ENCODE data around the gene STXBP1. TPM values are rescaled to one million over a fixed set of nuclear protein-coding genes. Genes with fewer than 3 reads are reported as not detected.

Gene STXBP1
- total and polyA plus RNA-seq, 2 of the 4 experiments (the other 2 are of a cell fraction), result 15.8 to 22.6 TPM

DNA sequence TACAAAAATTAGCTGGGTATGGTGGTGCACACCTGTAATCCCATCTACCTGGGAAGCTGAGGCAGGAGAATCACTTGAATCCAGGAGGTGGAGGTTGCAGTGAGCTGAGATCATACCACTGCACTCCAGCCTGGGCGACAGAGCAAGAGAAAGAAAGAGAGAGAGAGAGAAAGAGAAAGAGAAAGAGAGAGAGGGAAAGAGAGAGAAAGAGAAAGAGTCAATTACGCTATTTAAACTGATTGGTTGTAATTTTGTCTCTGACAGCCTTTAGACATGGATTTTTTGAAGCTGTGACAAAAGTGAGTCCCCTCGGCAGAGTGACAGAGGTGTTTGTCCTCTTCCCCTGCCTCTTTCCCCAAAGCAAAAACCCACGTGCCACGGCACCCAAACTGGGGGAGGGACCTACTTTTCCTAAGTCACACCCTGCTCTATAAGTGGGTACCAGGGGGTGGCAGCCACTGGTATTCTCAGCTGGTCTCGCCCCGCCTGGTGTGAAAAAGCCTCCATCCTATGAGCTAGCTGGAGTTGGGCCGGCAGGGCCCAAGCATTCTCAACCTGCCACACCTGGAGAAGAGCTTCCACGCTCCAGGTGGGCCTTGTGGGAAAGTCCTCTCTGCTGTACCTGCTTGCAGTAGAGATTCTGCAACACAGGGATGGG, 91.3 kb downstream of the STXBP1 start:
- Histone ChIP-seq H3K27ac (ENCODE audit: insufficient read depth, low read length) (no peak overlapping the region), H3K79me1 (ENCODE audit: low read depth in 1 of 2, low read length in 2 of 2) (no peaks in the 10 kb centered on the region), H3K9ac (ENCODE audit: low read depth, low read length) (no peak overlapping the region), H2BK120ac (ENCODE audit: low read depth, low read length) (no peak overlapping the region), H2BK5ac (ENCODE audit: low read depth, low read length, poor library complexity, severe bottlenecking) (no peak overlapping the region), H3K4ac (ENCODE audit: low read depth, low read length) (no peak overlapping the region), H3K14ac (replicated peaks; ENCODE audit: low read depth, low read length) (no peak overlapping the region), H4K8ac (ENCODE audit: low read depth in 2 of 2, low read length in 2 of 2) (no peak overlapping the region), H4K5ac (ENCODE audit: low read depth, low read length) (no peak overlapping the region), H2BK20ac (ENCODE audit: low read depth, low read length) (no peak overlapping the region), H3K27me3 (ENCODE audit: control insufficient read depth, insufficient read depth, low read length) (no peaks in the 10 kb centered on the region; the same call in 1 of the 2 replicates), H3K9me1 (ENCODE audit: insufficient read depth, low read length) (no peaks in the 10 kb centered on the region; the same call in none of the 2 replicates), H3K4me3 (ENCODE audit: insufficient read depth, low read depth, low read length) (no peak overlapping the region), H2AFZ (replicated peaks; ENCODE audit: low read length, poor library complexity) (no peak overlapping the region), H3K36me3 (ENCODE audit: control insufficient read depth, insufficient read depth, low read length) (no peaks in the 10 kb centered on the region), H2AK9ac (replicated peaks; ENCODE audit: low read depth, low read length, poor library complexity) (no peak overlapping the region), H3K4me2 (ENCODE audit: low read depth, low read length) (no peak overlapping the region), H4K91ac (ENCODE audit: insufficient read depth, low read depth, low read length) (no peak overlapping the region), H3K23ac (ENCODE audit: low read depth, low read length) (no peak overlapping the region), H3K4me1 (ENCODE audit: control insufficient read depth, insufficient read depth, low read length) (no peaks in the 10 kb centered on the region), H4K20me1 (ENCODE audit: insufficient read depth, low read length) (no peaks in the 10 kb centered on the region), H2BK15ac (ENCODE audit: low read depth, low read length) (no peak overlapping the region), H3K9me3 (ENCODE audit: control insufficient read depth, insufficient read depth, low read length) (no peaks in the 10 kb centered on the region), H3K18ac (ENCODE audit: low read depth, low read length) (no peak overlapping the region), H2AK5ac (ENCODE audit: low read depth, low read length) (no peak overlapping the region), H3K56ac (ENCODE audit: extremely low read depth, insufficient read depth, low read length) (no peak overlapping the region)
- ChIA-PET CTCF (interaction anchor here (1.5 kb wide), 1 partner anchor 31 kb away, joined by 5 read pairs; the partner anchor contains the start of gene TOR2A), POLR2A (ENCODE audit: unreplicated experiment) (no interaction called here)
- in situ Hi-C loops (cut with MboI; ENCODE audit: low sequenced_read_pairs) (no loop called here), intact Hi-C loops (cut with micrococcal nuclease) (no loop called here), dilution Hi-C loops (cut with HindIII; ENCODE audit: low sequenced_read_pairs, unreplicated experiment) (no loop called here)
- ATAC-seq (ENCODE audit: low read depth) (no peak), DNase-seq (no peak)
- no TSS peak for BruUV-seq (replicated peaks)
- WGBS, 2 experiments (ENCODE audit: extremely low coverage in 2 of 2, insufficient read length in 1 of 2), result 50% methylated on average over 1 of the region's 9 CpGs; no CpG with 5 or more reads in 1 of the 2 experiments
- TF ChIP-seq SMC3 (IDR thresholded peaks at IDR 0.05; ENCODE audit: low read depth, low read length) (no peak), FOS (IDR thresholded peaks at IDR 0.05; ENCODE audit: low read depth, low read length) (no peak), POLR2A (IDR thresholded peaks at IDR 0.05; ENCODE audit: low read depth, low read length) (no peak), MAZ (IDR thresholded peaks at IDR 0.05; ENCODE audit: borderline replicate concordance, low read depth, low read length) (no peak), RAD21 (IDR thresholded peaks at IDR 0.05; ENCODE audit: low read length) (no peak), RFX5 (IDR thresholded peaks at IDR 0.05; ENCODE audit: low read depth, low read length) (no peak), BHLHE40 (IDR thresholded peaks at IDR 0.05; ENCODE audit: low read depth, low read length) (no peak), RCOR1 (IDR thresholded peaks at IDR 0.05; ENCODE audit: insufficient replicate concordance, low read length) (no peak), CEBPB (IDR thresholded peaks at IDR 0.05; ENCODE audit: low read depth, low read length) (no peak), NFE2L2 (IDR thresholded peaks at IDR 0.05; ENCODE audit: low read depth, low read length) (no peak), MAFK (IDR thresholded peaks at IDR 0.05; ENCODE audit: low read depth, low read length) (no peak)
- TF ChIP-seq, protein P1, sequence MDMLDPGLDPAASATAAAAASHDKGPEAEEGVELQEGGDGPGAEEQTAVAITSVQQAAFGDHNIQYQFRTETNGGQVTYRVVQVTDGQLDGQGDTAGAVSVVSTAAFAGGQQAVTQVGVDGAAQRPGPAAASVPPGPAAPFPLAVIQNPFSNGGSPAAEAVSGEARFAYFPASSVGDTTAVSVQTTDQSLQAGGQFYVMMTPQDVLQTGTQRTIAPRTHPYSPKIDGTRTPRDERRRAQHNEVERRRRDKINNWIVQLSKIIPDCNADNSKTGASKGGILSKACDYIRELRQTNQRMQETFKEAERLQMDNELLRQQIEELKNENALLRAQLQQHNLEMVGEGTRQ (IDR thresholded peaks at IDR 0.05; ENCODE audit: low read depth, low read length), result no peak
- TF ChIP-seq, protein P2, sequence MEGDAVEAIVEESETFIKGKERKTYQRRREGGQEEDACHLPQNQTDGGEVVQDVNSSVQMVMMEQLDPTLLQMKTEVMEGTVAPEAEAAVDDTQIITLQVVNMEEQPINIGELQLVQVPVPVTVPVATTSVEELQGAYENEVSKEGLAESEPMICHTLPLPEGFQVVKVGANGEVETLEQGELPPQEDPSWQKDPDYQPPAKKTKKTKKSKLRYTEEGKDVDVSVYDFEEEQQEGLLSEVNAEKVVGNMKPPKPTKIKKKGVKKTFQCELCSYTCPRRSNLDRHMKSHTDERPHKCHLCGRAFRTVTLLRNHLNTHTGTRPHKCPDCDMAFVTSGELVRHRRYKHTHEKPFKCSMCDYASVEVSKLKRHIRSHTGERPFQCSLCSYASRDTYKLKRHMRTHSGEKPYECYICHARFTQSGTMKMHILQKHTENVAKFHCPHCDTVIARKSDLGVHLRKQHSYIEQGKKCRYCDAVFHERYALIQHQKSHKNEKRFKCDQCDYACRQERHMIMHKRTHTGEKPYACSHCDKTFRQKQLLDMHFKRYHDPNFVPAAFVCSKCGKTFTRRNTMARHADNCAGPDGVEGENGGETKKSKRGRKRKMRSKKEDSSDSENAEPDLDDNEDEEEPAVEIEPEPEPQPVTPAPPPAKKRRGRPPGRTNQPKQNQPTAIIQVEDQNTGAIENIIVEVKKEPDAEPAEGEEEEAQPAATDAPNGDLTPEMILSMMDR (conservative IDR thresholded peaks at IDR 0.05; ENCODE audit: low read depth, low read length), result no peak
- TF ChIP-seq, protein P3, sequence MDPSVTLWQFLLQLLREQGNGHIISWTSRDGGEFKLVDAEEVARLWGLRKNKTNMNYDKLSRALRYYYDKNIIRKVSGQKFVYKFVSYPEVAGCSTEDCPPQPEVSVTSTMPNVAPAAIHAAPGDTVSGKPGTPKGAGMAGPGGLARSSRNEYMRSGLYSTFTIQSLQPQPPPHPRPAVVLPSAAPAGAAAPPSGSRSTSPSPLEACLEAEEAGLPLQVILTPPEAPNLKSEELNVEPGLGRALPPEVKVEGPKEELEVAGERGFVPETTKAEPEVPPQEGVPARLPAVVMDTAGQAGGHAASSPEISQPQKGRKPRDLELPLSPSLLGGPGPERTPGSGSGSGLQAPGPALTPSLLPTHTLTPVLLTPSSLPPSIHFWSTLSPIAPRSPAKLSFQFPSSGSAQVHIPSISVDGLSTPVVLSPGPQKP (IDR thresholded peaks at IDR 0.05; ENCODE audit: borderline replicate concordance, low read depth, low read length), result no peak
